Iris pigment epithelial cell (primary cell): ENCODE measurements around the gene RIMKLA.
A peak's percentile ranks its signal among the peaks of the same experiment; 100 is the strongest.

Experiments used
- DNase-seq: peaks from one replicate; pipeline ENCODE4 v3.0.0-alpha.2; 2011; ENCODE audit warnings: low read depth

RIMKLA gene

GRCh38 chr1:42372796-42373195 lies 7.8 kb upstream of the RIMKLA start:
- no peak for DNase-seq

GRCh38 chr1:42379794-42380585 lies 602 bp upstream of the RIMKLA start:
- DNase-seq, result peak; percentile 51

GRCh38 chr1:42381280-42381673 lies 685 bp downstream of the RIMKLA start:
- no peak for DNase-seq

- DNase-seq, result peak; percentile 52
Observed at GRCh38 chr1:42385283-42385682, 4.7 kb downstream of the RIMKLA start.

- no peak for DNase-seq
Observed at GRCh38 chr1:42386051-42386450, 5.5 kb downstream of the RIMKLA start.

- DNase-seq, result no peak
Observed at GRCh38 chr1:42392255-42392654, 11.7 kb downstream of the RIMKLA start.

- DNase-seq, result no peak
Observed at GRCh38 chr1:42392967-42393848, 12.6 kb downstream of the RIMKLA start.

GRCh38 chr1:42399315-42400100 lies 18.9 kb downstream of the RIMKLA start:
- DNase-seq, result no peak

- no peak for DNase-seq
Observed at GRCh38 chr1:42403880-42404400, 23.3 kb downstream of the RIMKLA start.

- no peak for DNase-seq
Observed at GRCh38 chr1:42414551-42415496, 34.2 kb downstream of the RIMKLA start.

GRCh38 chr1:42417166-42417565 lies 36.6 kb downstream of the RIMKLA start:
- no peak for DNase-seq

- DNase-seq, result no peak
Observed at GRCh38 chr1:42418516-42418915, 37.9 kb downstream of the RIMKLA start.

- no peak for DNase-seq
Observed at GRCh38 chr1:42419126-42419821, 38.7 kb downstream of the RIMKLA start.

GRCh38 chr1:42420121-42420520 lies 39.5 kb downstream of the RIMKLA start:
- no peak for DNase-seq

GRCh38 chr1:42420911-42421585 lies 40.5 kb downstream of the RIMKLA start:
- DNase-seq, result peak; percentile 74

- no peak for DNase-seq
Observed at GRCh38 chr1:42422737-42423136, 42.1 kb downstream of the RIMKLA start.

GRCh38 chr1:42423681-42424080 lies 43.1 kb downstream of the RIMKLA start:
- DNase-seq, result no peak

GRCh38 chr1:42424201-42424600 lies 43.6 kb downstream of the RIMKLA start:
- DNase-seq, result no peak

GRCh38 chr1:42427240-42427639 lies 46.6 kb downstream of the RIMKLA start:
- no peak for DNase-seq

- no peak for DNase-seq
Observed at GRCh38 chr1:42429603-42430002, 49.0 kb downstream of the RIMKLA start.
